ENCODE data around the gene SARS2.

GRCh38 chr19:38900202-38900629, 30.3 kb downstream of the SARS2 start:
- peak in 1 of 2 donors; percentile 4 for TF ChIP-seq POLR2A (IDR thresholded peaks at IDR 0.05)
- TF ChIP-seq CTCF (IDR thresholded peaks at IDR 0.05): no peak

Measured in adrenal gland (tissue), 5 donors.